SU-DHL-6 (cell line): ENCODE data around the gene ALDH1L2.

Experiments used
- EZH2phosphoT487 ChIP-seq: fragments of 200-600 bp; sonication (generic), shearing (Covaris generic); conservative IDR thresholded peaks from 2 replicates; pipeline ENCODE4 v1.6.1; 2018; ENCODE audit warnings: mild to moderate bottlenecking, antibody characterized with exemption, low read length, moderate library complexity, mixed read lengths
- TF ChIP-seq, protein P1 (sequence below): fragments of 200-600 bp; sonication (generic); IDR thresholded peaks from one replicate; pipeline ENCODE4 v1.5.1; 2017; ENCODE audit warnings: antibody characterized with exemption, mild to moderate bottlenecking, low read length, moderate library complexity; ENCODE audit not compliant: insufficient read depth, poor library complexity, severe bottlenecking

DNA sequence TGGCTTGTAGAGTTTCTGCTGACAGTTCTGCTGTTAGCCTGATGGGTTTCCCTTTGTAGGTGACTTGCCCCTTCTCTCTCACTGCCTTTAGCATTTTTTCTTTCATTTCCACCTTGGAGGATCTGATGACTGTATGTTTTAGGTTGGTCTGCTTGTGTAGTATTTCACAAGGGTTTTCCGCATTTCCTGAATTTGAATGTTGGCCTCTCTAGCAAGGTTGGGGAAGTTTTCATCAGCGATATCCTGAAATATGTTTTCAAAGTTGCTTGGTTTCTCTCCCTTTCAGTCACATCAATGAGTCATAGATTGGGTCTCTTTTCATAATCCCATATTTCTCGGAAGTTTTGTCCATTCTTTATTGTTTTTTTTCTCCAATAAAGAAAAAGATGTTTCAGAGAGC lies 86.7 kb downstream of the ALDH1L2 start:
- TF ChIP-seq, protein P1, sequence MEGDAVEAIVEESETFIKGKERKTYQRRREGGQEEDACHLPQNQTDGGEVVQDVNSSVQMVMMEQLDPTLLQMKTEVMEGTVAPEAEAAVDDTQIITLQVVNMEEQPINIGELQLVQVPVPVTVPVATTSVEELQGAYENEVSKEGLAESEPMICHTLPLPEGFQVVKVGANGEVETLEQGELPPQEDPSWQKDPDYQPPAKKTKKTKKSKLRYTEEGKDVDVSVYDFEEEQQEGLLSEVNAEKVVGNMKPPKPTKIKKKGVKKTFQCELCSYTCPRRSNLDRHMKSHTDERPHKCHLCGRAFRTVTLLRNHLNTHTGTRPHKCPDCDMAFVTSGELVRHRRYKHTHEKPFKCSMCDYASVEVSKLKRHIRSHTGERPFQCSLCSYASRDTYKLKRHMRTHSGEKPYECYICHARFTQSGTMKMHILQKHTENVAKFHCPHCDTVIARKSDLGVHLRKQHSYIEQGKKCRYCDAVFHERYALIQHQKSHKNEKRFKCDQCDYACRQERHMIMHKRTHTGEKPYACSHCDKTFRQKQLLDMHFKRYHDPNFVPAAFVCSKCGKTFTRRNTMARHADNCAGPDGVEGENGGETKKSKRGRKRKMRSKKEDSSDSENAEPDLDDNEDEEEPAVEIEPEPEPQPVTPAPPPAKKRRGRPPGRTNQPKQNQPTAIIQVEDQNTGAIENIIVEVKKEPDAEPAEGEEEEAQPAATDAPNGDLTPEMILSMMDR, result no peak
- TF ChIP-seq EZH2phosphoT487, result no peak
